Activated CD4-positive, alpha-beta T cell treated with anti-CD3 and anti-CD28 coated beads for 36 hours (primary cell): Measurements from ENCODE around the gene XPO5. TPM values are rescaled to one million over a fixed set of nuclear protein-coding genes. Genes with fewer than 3 reads are reported as not detected.
"Not testable (repeated sequence)": the region's sequence is repeated elsewhere in the genome, so short reads cannot be mapped to it uniquely, and the experiment has no call there.

Experiments
- ATAC-seq: fragments of 200-7000 bp; cut with Tn5 transposase; one replicate; pipeline ENCODE4 v1.10.0; 2021; ENCODE audit warnings: mild to moderate bottlenecking, moderate library complexity
- CTCF ChIA-PET: fragments of 350-600 bp; sonication (Branson Sonifier 250); formaldehyde crosslinking; loops from one replicate; lab custom pipeline; 2021; ENCODE audit warnings: antibody characterized with exemption; lab: Charles Lee
- POLR2A ChIA-PET: fragments of 350-600 bp; sonication (Branson Sonifier 250); formaldehyde crosslinking; loops from one replicate; lab custom pipeline; 2021; ENCODE audit warnings: antibody characterized with exemption, inconsistent platforms; lab: Charles Lee
- DNase-seq: peaks from one replicate; pipeline ENCODE4 v3.0.0-alpha.2; 2020
- H3K27ac Mint-ChIP-seq: one replicate; pipeline ENCODE4 v1.8.0; 2021; ENCODE audit warnings: mixed read lengths
- H3K27me3 Mint-ChIP-seq: one replicate; pipeline ENCODE4 v1.8.0; 2021; ENCODE audit warnings: mixed read lengths
- H3K36me3 Mint-ChIP-seq: one replicate; pipeline ENCODE4 v1.8.0; 2021; ENCODE audit warnings: low read depth, mixed read lengths
- H3K4me1 Mint-ChIP-seq: one replicate; pipeline ENCODE4 v1.8.0; 2021; ENCODE audit warnings: mixed read lengths
- H3K4me3 Mint-ChIP-seq: one replicate; pipeline ENCODE4 v1.8.0; 2021; ENCODE audit warnings: mild to moderate bottlenecking, moderate library complexity, mixed read lengths
- H3K9me3 Mint-ChIP-seq: one replicate; pipeline ENCODE4 v1.8.0; 2021; ENCODE audit warnings: low read depth, mixed read lengths
- intact Hi-C, 2 experiments: fragments of 100-400 bp; cut with DNase I in 1 of 2; cut with micrococcal nuclease in 1 of 2; formaldehyde crosslinking; loops; one replicate each; pipeline versions ENCODE4 v1.14.2 to v1.15.1; 2022 to 2024; cut with DNase I, micrococcal nuclease
- total RNA-seq, 2 experiments: library from RNA; stranded (reverse); gene quantifications; one replicate each; pipeline ENCODE4 v1.2.3, GENCODE V29; 2021

Gene XPO5
- total RNA-seq, 2 experiments from 2014 or later: 108 to 109 TPM

GRCh38 chr6:43613721-43614395 lies 38.0 kb upstream of the XPO5 start:
- CTCF ChIA-PET: no interaction called here
- H3K4me1 Mint-ChIP-seq: no peaks in the 10 kb centered on the region

GRCh38 chr6:43610431-43610830 lies 34.6 kb upstream of the XPO5 start:
- no peaks in the 10 kb centered on the region for H3K27me3 Mint-ChIP-seq
- H3K36me3 Mint-ChIP-seq: peaks cover 45% of the 10 kb centered on the region
- no peaks in the 10 kb centered on the region for H3K9me3 Mint-ChIP-seq
- DNase-seq: no peak
- intact Hi-C loops: no loop called here
- no peak overlapping the region for H3K4me3 Mint-ChIP-seq
- H3K4me1 Mint-ChIP-seq: peaks cover 2% of the 10 kb centered on the region
- no peak overlapping the region for H3K27ac Mint-ChIP-seq
- no peak for ATAC-seq
- ChIA-PET CTCF (interaction anchor here (0.7 to 4.0 kb wide), 8 partner anchors 9 to 469 kb away, joined by 3 to 20 read pairs (median 4); no protein-coding TSS in a partner anchor), POLR2A (no interaction called here)

More at GRCh38 chr6:43613721-43614395, 38.0 kb upstream of the XPO5 start:
- Mint-ChIP-seq H3K9me3 (no peaks in the 10 kb centered on the region), H3K27me3 (no peaks in the 10 kb centered on the region), H3K36me3 (peaks cover 42% of the 10 kb centered on the region), H3K27ac (no peak overlapping the region), H3K4me3 (no peak overlapping the region)
- DNase-seq (no peak), ATAC-seq (no peak)
- intact Hi-C loops: no loop called here
- POLR2A ChIA-PET: no interaction called here

- Mint-ChIP-seq H3K4me3 (no peak overlapping the region), H3K36me3 (peaks cover 50% of the 10 kb centered on the region), H3K27ac (no peak overlapping the region), H3K9me3 (no peaks in the 10 kb centered on the region), H3K4me1 (peaks cover 2% of the 10 kb centered on the region), H3K27me3 (no peaks in the 10 kb centered on the region)
- ATAC-seq: no peak
- ChIA-PET POLR2A (no interaction called here), CTCF (interaction anchor here (0.7 to 4.0 kb wide), 11 partner anchors 10 to 1977 kb away, joined by 3 to 20 read pairs (median 5); partner anchors contain the start of gene CNPY3)
- intact Hi-C loops: no loop called here
- no peak for DNase-seq
These were observed 33.6 kb upstream of the XPO5 start for GRCh38 chr6:43609402-43609801.

- no peak overlapping the region for H3K4me3 Mint-ChIP-seq
- POLR2A ChIA-PET: no interaction called here
These were observed 33.0 kb upstream of the XPO5 start for GRCh38 chr6:43608807-43609206.

GRCh38 chr6:43608310-43608763 lies 32.5 kb upstream of the XPO5 start:
- CTCF ChIA-PET: interaction anchor here (0.5 to 4.0 kb wide), 21 partner anchors 11 to 1491 kb away, joined by 3 to 20 read pairs (median 4); partner anchors contain the start of gene CNPY3
- peaks cover 2% of the 10 kb centered on the region for H3K4me1 Mint-ChIP-seq
- POLR2A ChIA-PET: no interaction called here
- ATAC-seq: peak; percentile 66
- DNase-seq: peak; percentile 79
- H3K27ac Mint-ChIP-seq: no peak overlapping the region
- H3K9me3 Mint-ChIP-seq: no peaks in the 10 kb centered on the region
- no peaks in the 10 kb centered on the region for H3K27me3 Mint-ChIP-seq
- intact Hi-C loops: loop anchor here in 1 of 2 experiments (1.0 kb wide), 1 partner anchor 471 kb away; no protein-coding TSS in a partner anchor
- no peak overlapping the region for H3K4me3 Mint-ChIP-seq
- peaks cover 50% of the 10 kb centered on the region for H3K36me3 Mint-ChIP-seq

More at GRCh38 chr6:43608807-43609206, 33.0 kb upstream of the XPO5 start:
- Mint-ChIP-seq H3K27ac (peak overlapping the region; percentile 61), H3K36me3 (peaks cover 49% of the 10 kb centered on the region), H3K9me3 (no peaks in the 10 kb centered on the region), H3K27me3 (no peaks in the 10 kb centered on the region), H3K4me1 (peaks cover 2% of the 10 kb centered on the region)
- intact Hi-C loops: loop anchor here in 1 of 2 experiments (1.0 kb wide), 1 partner anchor 470 kb away; no protein-coding TSS in a partner anchor
- CTCF ChIA-PET: interaction anchor here (0.6 to 4.0 kb wide), 16 partner anchors 11 to 1491 kb away, joined by 3 to 20 read pairs (median 5); partner anchors contain the start of gene CNPY3
- no peak for ATAC-seq
- no peak for DNase-seq

GRCh38 chr6:43606019-43606418 lies 30.2 kb upstream of the XPO5 start:
- CTCF ChIA-PET: interaction anchor here (0.8 kb wide), 1 partner anchor 13 kb away, joined by 3 read pairs; no protein-coding TSS in a partner anchor

GRCh38 chr6:43604174-43604573 lies 28.3 kb upstream of the XPO5 start:
- POLR2A ChIA-PET: interaction anchor here (0.6 kb wide), 1 partner anchor 182 kb away, joined by 3 read pairs; no protein-coding TSS in a partner anchor

More at GRCh38 chr6:43606019-43606418, 30.2 kb upstream of the XPO5 start:
- Mint-ChIP-seq H3K36me3 (peaks cover 52% of the 10 kb centered on the region), H3K27ac (no peak overlapping the region), H3K4me1 (peaks cover 2% of the 10 kb centered on the region), H3K27me3 (no peaks in the 10 kb centered on the region), H3K9me3 (no peaks in the 10 kb centered on the region), H3K4me3 (no peak overlapping the region)
- POLR2A ChIA-PET: interaction anchor here (1.0 kb wide), 1 partner anchor 11 kb away, joined by 3 read pairs; no protein-coding TSS in a partner anchor
- DNase-seq (no peak), ATAC-seq (no peak)
- intact Hi-C loops: no loop called here

GRCh38 chr6:43600595-43600994 lies 24.8 kb upstream of the XPO5 start:
- POLR2A ChIA-PET: no interaction called here
- H3K27me3 Mint-ChIP-seq: no peaks in the 10 kb centered on the region
- CTCF ChIA-PET: interaction anchor here (0.6 to 2.5 kb wide), 2 partner anchors 8 to 412 kb away, joined by 3 to 5 read pairs; no protein-coding TSS in a partner anchor
- H3K36me3 Mint-ChIP-seq: peaks cover 33% of the 10 kb centered on the region
- H3K4me3 Mint-ChIP-seq: no peak overlapping the region
- H3K27ac Mint-ChIP-seq: no peak overlapping the region
- DNase-seq (no peak), ATAC-seq (no peak)
- H3K4me1 Mint-ChIP-seq: no peaks in the 10 kb centered on the region
- intact Hi-C loops: no loop called here
- no peaks in the 10 kb centered on the region for H3K9me3 Mint-ChIP-seq

More at GRCh38 chr6:43604174-43604573, 28.3 kb upstream of the XPO5 start:
- no peaks in the 10 kb centered on the region for H3K27me3 Mint-ChIP-seq
- no peak overlapping the region for H3K4me3 Mint-ChIP-seq
- peaks cover 46% of the 10 kb centered on the region for H3K36me3 Mint-ChIP-seq
- ATAC-seq (no peak), DNase-seq (no peak)
- intact Hi-C loops: no loop called here
- H3K9me3 Mint-ChIP-seq: no peaks in the 10 kb centered on the region
- H3K27ac Mint-ChIP-seq: no peak overlapping the region
- CTCF ChIA-PET: interaction anchor here (0.5 to 1.6 kb wide), 3 partner anchors 25 to 352 kb away, joined by 3 to 4 read pairs (median 4); no protein-coding TSS in a partner anchor
- peaks cover 2% of the 10 kb centered on the region for H3K4me1 Mint-ChIP-seq

GRCh38 chr6:43593938-43594337 lies 18.1 kb upstream of the XPO5 start:
- peaks cover 25% of the 10 kb centered on the region for H3K36me3 Mint-ChIP-seq
- no peaks in the 10 kb centered on the region for H3K9me3 Mint-ChIP-seq
- CTCF ChIA-PET: interaction anchor here (1.0 to 2.1 kb wide), 3 partner anchors 14 to 87 kb away, joined by 4 to 6 read pairs (median 4); no protein-coding TSS in a partner anchor

GRCh38 chr6:43589564-43589963 lies 13.7 kb upstream of the XPO5 start:
- H3K4me1 Mint-ChIP-seq, H3K4me3 Mint-ChIP-seq, H3K27me3 Mint-ChIP-seq, H3K9me3 Mint-ChIP-seq, DNase-seq, H3K27ac Mint-ChIP-seq, intact Hi-C loops, ATAC-seq: not testable (repeated sequence)
- H3K36me3 Mint-ChIP-seq: peaks cover 39% of the 10 kb centered on the region
- ChIA-PET CTCF (interaction anchor here (1.2 kb wide), 1 partner anchor 18 kb away, joined by 3 read pairs; no protein-coding TSS in a partner anchor), POLR2A (interaction anchor here (0.7 kb wide), 1 partner anchor 410 kb away, joined by 4 read pairs; no protein-coding TSS in a partner anchor)

More at GRCh38 chr6:43593938-43594337, 18.1 kb upstream of the XPO5 start:
- Mint-ChIP-seq H3K4me3 (no peak overlapping the region), H3K4me1 (no peaks in the 10 kb centered on the region), H3K27me3 (no peaks in the 10 kb centered on the region), H3K27ac (no peak overlapping the region)
- POLR2A ChIA-PET: interaction anchor here (0.7 kb wide), 1 partner anchor 71 kb away, joined by 3 read pairs; no protein-coding TSS in a partner anchor
- DNase-seq: no peak
- no peak for ATAC-seq
- intact Hi-C loops: no loop called here

GRCh38 chr6:43588194-43588593 lies 12.4 kb upstream of the XPO5 start:
- Mint-ChIP-seq H3K27me3 (no peaks in the 10 kb centered on the region), H3K4me3 (no peak overlapping the region), H3K36me3 (peaks cover 50% of the 10 kb centered on the region), H3K9me3 (no peaks in the 10 kb centered on the region), H3K4me1 (peaks cover 14% of the 10 kb centered on the region), H3K27ac (no peak overlapping the region)
- ATAC-seq: no peak
- ChIA-PET POLR2A (no interaction called here), CTCF (interaction anchor here (0.9 to 1.2 kb wide), 3 partner anchors 9 to 47 kb away, joined by 3 read pairs; partner anchors contain the start of gene MAD2L1BP)
- intact Hi-C loops: no loop called here
- DNase-seq: no peak
